SH-SY5Y (cell line): ENCODE results near the gene NOX1.

ENCODE experiments used
- GATA2 ChIP-seq: IDR thresholded peaks from 2 replicates; pipeline ENCODE4 v1.6.1; 2011; ENCODE audit warnings: mild to moderate bottlenecking, low read depth, low read length
- GATA3 ChIP-seq: IDR thresholded peaks from 2 replicates; pipeline ENCODE4 v1.6.1; 2011; ENCODE audit warnings: low read depth, mild to moderate bottlenecking, low read length, moderate library complexity

GRCh38 chrX:100819534-100819836 is 54.7 kb downstream of the NOX1 start:
- no peak for TF ChIP-seq GATA2
- no peak for TF ChIP-seq GATA3
